ENCODE measurements around the gene PERM1.
"Not testable (repeated sequence)": the region's sequence is repeated elsewhere in the genome, so short reads cannot be mapped to it uniquely, and the experiment has no call there.

PERM1 gene

DNA sequence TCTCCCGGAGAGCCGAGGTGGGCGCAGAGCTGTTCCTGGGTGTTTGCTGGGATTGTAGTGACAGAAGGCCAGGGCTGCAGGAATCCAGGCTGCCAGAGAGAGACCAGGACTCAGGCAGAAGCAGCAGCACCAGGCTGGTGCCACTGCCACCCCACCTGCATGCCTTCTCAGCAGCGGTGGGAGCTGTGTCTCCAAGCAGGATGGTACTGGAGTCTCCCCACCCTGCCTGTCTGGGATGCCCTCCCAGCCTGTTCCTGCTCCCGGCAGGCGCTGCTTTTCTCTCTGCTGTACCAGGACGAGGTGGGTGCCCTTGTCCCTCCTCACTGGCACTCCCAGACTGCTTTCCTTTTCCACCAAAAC, 22.5 kb upstream of the PERM1 start:
- Mint-ChIP-seq H3K9me3 (no peaks in the 10 kb centered on the region), H3K36me3 (peaks cover 4% of the 10 kb centered on the region), H3K27me3 (peaks cover 12% of the 10 kb centered on the region), H3K4me1 (peaks cover 19% of the 10 kb centered on the region), H3K27ac (peak overlapping the region; percentile 86), H3K4me3 (peak overlapping the region; percentile 15)

DNA sequence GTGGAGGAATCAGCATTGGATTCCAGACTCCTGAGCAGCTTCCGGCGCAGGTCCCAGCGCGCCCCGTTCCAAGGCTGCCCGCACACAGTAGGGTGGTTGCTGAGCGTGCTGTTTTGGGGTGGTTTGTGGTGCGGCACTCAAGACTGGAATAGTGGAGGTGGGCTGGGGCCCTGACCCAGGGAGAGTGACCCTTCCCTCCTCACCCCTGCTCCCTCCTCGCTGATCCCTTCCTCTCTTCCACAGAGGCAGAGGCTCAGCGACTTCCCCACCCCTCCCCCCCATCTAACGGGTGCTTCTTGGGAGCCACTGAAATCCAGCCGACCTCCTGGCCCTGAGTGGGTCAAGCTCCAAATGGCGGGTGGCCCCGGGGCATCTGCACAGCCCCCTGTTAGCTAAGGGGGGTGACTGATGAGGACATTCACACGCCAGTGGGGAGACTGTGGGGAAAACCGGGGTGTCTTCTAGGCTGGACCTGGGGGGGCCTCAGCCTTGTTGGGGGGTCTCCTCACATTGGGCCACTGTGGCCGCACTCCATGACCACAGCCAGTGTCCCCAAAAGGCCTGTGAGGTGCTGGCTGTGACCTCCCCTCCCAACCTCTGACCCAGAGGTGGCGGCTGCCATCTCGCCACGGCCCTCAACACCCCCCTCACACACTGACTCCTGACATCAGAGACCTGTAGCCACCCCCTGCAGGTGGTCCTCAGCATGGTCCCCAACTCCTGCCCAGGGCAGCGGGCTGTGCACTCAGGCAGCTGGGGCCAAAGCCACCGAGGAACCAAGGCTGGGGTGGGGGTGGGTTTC, 21.9 kb upstream of the PERM1 start:
- H3K27me3 Mint-ChIP-seq: peaks cover 12% of the 10 kb centered on the region
- peaks cover 4% of the 10 kb centered on the region for H3K36me3 Mint-ChIP-seq
- no peaks in the 10 kb centered on the region for H3K9me3 Mint-ChIP-seq
- H3K27ac Mint-ChIP-seq: no peak overlapping the region
- no peak overlapping the region for H3K4me3 Mint-ChIP-seq
- peaks cover 16% of the 10 kb centered on the region for H3K4me1 Mint-ChIP-seq

DNA sequence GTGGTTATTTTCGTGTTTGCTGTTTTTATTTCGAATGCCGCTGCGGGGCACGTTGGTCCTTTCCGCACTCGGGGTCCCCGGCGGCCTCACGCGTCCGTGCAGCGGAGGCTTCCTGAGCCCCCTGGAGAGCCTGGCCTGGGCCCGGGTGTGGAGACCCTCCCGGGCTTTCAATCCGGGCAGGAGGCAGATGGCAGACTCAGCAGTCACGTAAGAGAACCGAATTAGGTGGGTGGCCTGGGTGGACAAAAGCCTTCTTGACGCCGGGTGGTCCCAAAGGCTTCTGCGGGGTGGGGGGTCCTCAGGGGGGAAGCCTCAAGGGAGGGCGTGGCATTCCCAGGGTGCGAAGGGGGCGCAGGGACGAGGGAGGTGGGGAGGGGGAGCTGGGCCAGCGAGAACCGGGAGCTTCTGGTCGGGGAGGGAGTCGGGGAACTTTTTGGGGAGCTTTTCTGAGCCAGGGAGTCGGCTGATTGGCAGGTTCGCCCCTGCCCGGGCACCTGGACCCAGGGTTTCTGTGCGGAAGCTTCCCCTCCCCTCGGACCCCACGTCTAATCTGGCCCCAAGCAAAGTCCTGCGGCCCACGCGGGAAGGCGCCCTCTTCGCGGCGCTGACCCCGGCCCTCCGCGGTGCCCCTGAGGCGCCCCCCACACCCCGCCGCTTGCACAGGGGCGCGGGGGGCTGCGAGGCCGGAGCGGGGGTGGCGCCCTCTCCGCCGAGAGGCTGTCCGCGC, 19.3 kb upstream of the PERM1 start:
- H3K36me3 Mint-ChIP-seq: peaks cover 4% of the 10 kb centered on the region
- H3K4me1 Mint-ChIP-seq: peaks cover 16% of the 10 kb centered on the region
- H3K27me3 Mint-ChIP-seq: peaks cover 14% of the 10 kb centered on the region
- peak overlapping the region; percentile 92 for H3K27ac Mint-ChIP-seq
- H3K9me3 Mint-ChIP-seq: no peaks in the 10 kb centered on the region
- H3K4me3 Mint-ChIP-seq: peak overlapping the region; percentile 86

DNA sequence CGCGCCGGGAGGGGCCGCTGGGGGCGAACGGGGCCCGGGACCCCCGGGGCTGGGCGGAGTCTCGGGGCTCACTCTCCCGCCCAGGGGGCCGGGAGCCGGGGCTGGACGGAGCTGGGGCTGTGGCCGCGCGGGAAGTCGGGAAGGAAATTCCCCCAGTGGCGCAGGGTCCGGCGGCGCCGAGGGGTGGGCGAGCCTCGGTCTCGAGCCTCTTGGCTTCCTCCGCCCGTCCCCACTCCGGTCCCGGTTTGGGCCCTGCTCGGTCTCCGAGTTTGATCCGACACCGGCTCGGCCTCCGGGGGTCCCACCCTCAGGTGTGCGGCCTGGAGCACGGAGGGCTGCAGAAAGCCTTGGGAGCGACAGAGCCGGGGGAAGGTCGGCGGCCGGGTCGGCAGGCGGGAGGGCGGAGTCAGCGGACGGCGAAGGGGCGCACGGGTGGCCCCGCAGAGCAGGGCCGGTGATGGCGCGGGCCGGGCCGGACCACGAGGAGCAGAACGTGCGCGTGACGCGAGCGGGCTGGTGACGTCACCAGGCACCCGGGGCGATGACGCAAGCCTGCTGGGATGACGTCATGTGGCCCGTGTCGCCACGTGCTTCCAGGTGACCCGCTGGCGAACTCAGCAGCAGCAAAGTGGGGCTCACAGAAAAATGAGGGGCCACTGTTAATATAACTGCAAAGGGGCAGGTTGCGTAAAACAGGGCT, 18.6 kb upstream of the PERM1 start:
- H3K27ac Mint-ChIP-seq: peak overlapping the region; percentile 92
- H3K4me1 Mint-ChIP-seq: peaks cover 17% of the 10 kb centered on the region
- H3K27me3 Mint-ChIP-seq: peaks cover 16% of the 10 kb centered on the region
- H3K9me3 Mint-ChIP-seq: no peaks in the 10 kb centered on the region
- peaks cover 4% of the 10 kb centered on the region for H3K36me3 Mint-ChIP-seq
- H3K4me3 Mint-ChIP-seq: peak overlapping the region; percentile 86

GRCh38 chr1:999725-1000356, 17.9 kb upstream of the PERM1 start, which contains the start of gene HES4:
Gene HES4 (minus strand): TSS chr1:1000097. CDS start chr1:999973, 124 bp downstream.
- Mint-ChIP-seq H3K27ac (peak within 1 kb of the TSS; percentile 92), H3K4me3 (peak within 1 kb of the TSS; percentile 86), H3K9me3 (no peaks in the 10 kb centered on the region), H3K36me3 (peaks cover 1% of the 10 kb centered on the region), H3K27me3 (peaks cover 11% of the 10 kb centered on the region), H3K4me1 (peaks cover 12% of the 10 kb centered on the region)

DNA sequence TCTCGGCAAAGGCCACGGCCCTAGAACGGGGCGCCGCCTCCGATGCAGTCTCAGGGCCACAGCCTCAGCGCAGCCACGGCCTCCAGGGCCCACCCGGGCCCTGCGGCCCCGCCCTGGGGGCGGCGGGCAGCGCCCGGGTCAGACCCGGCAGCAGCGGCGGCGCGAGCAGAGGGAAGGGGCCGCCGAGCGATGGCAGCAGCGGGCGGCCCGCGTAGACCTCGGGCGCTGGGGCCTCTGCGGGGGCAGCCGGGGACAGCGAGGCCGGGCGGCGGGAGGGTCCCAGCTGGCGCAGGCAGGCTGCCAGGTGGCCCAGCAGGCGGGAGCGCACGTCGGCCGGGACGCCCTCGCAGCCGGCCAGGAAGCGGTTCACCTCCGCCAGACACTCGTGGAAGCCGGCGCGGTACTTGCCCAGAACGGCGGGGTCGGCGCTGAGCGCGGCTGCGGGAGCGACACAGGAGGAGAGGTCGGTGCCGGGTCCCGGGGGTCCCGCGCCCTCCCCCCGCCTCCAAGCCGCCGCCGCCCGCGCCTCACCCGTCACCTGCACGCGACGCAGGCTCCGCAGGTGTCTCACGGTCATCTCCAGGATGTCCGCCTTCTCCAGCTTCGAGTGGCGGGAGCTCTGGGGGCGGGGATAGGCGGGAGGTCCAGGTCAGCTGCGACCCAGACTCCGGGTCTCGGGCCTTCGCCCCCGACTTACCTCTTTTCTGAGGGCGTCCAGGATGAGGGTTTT, 17.3 kb upstream of the PERM1 start:
- peaks cover 5% of the 10 kb centered on the region for H3K27me3 Mint-ChIP-seq
- no peaks in the 10 kb centered on the region for H3K36me3 Mint-ChIP-seq
- no peak overlapping the region for H3K27ac Mint-ChIP-seq
- peaks cover 8% of the 10 kb centered on the region for H3K4me1 Mint-ChIP-seq
- H3K9me3 Mint-ChIP-seq: no peaks in the 10 kb centered on the region
- peak overlapping the region; percentile 51 for H3K4me3 Mint-ChIP-seq

DNA sequence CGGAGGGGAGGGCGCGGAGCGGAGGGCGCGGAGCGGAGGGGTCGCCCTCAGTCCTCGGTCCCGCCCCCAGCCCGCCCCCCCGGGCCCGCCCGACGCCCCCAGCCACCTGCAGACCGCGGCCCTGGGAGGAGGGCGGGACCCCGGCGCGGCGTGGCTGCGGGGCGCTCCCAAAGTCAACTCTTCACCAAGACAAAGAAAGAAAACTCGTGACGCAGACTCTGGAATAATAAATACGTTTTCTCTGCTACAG, 16.8 kb upstream of the PERM1 start:
- no peaks in the 10 kb centered on the region for H3K36me3 Mint-ChIP-seq
- peak overlapping the region; percentile 11 for H3K4me3 Mint-ChIP-seq
- H3K27me3 Mint-ChIP-seq: peaks cover 5% of the 10 kb centered on the region
- H3K4me1 Mint-ChIP-seq: peaks cover 8% of the 10 kb centered on the region
- H3K9me3 Mint-ChIP-seq: no peaks in the 10 kb centered on the region
- H3K27ac Mint-ChIP-seq: no peak overlapping the region

DNA sequence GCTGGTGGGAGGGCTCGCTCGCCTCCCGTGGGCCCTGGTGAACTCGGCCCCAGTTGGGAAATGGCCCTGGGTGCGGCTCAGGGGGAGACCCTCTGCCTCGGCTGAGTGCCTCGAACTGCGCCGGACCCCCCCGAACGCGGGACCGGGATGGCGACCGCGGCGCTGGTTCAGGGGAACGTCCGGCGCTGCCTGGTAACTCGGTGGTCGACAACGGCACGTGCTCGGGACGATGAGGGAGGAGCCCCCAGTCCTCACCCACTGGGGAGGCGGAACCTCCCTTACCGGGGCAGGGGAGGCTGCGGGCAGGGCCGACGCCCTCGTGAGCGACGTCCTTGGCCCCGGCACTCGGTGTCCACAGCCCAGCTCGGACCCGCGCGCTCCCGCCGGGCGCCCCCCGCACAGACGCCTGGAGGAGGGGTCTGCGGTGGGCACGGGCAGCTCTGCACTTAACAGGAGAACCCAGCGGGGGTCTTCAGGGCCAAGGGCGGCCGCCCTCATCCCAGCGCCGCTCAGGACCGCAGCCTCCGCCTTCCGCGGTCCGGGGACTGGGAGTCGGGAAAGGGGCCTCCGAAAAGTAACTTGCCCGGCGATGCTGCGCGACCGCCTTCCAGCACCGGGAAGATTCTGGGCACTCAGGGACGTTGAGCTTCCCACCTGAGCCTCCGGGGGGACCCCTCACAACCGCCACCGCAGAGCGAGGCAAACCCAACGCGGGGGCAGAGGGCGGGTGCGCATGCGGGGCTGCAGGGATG, 16.3 kb upstream of the PERM1 start:
- Mint-ChIP-seq H3K4me3 (no peak overlapping the region), H3K4me1 (peaks cover 8% of the 10 kb centered on the region), H3K9me3 (no peaks in the 10 kb centered on the region), H3K27me3 (peaks cover 5% of the 10 kb centered on the region), H3K27ac (no peak overlapping the region), H3K36me3 (no peaks in the 10 kb centered on the region)

DNA sequence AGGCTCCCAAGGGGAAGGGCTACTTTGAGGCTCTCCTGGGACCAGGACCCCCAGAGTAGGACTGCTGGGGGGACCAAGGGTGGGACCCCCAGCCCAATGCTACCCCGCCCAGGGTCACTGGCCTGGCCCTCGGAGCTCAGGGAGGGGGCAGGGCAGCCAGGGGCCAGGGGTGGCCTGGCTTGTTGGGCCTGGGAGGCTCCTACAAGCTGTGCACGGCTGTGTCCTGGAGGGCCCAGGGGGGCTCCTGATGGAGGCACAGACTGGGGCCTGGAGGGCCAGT, 15.8 kb upstream of the PERM1 start:
- H3K4me3 Mint-ChIP-seq: no peak overlapping the region
- peaks cover 9% of the 10 kb centered on the region for H3K4me1 Mint-ChIP-seq
- no peaks in the 10 kb centered on the region for H3K9me3 Mint-ChIP-seq
- H3K36me3 Mint-ChIP-seq: peaks cover under 1% of the 10 kb centered on the region
- H3K27me3 Mint-ChIP-seq: peaks cover 4% of the 10 kb centered on the region
- H3K27ac Mint-ChIP-seq: no peak overlapping the region

GRCh38 chr1:996851-997712, 15.2 kb upstream of the PERM1 start:
- peaks cover 4% of the 10 kb centered on the region for H3K27me3 Mint-ChIP-seq
- no peak overlapping the region for H3K27ac Mint-ChIP-seq
- no peak overlapping the region for H3K4me3 Mint-ChIP-seq
- H3K9me3 Mint-ChIP-seq: no peaks in the 10 kb centered on the region
- peaks cover 13% of the 10 kb centered on the region for H3K4me1 Mint-ChIP-seq
- H3K36me3 Mint-ChIP-seq: peaks cover 2% of the 10 kb centered on the region

GRCh38 chr1:995665-996633, 14.1 kb upstream of the PERM1 start:
- Mint-ChIP-seq H3K27me3 (peaks cover 4% of the 10 kb centered on the region), H3K36me3 (peaks cover 2% of the 10 kb centered on the region), H3K27ac (peak overlapping the region; percentile 62), H3K4me1 (peaks cover 14% of the 10 kb centered on the region), H3K4me3 (no peak overlapping the region), H3K9me3 (no peaks in the 10 kb centered on the region)

- Mint-ChIP-seq H3K4me1 (peaks cover 11% of the 10 kb centered on the region), H3K27ac (peak overlapping the region; percentile 52)
- not testable (repeated sequence) for H3K36me3 Mint-ChIP-seq, H3K4me3 Mint-ChIP-seq, H3K9me3 Mint-ChIP-seq, H3K27me3 Mint-ChIP-seq
Observed at GRCh38 chr1:994546-994945, 12.7 kb upstream of the PERM1 start.

- Mint-ChIP-seq H3K9me3 (no peaks in the 10 kb centered on the region), H3K4me1 (peaks cover 11% of the 10 kb centered on the region), H3K27me3 (peaks cover 4% of the 10 kb centered on the region), H3K4me3 (no peak overlapping the region), H3K36me3 (peaks cover 2% of the 10 kb centered on the region), H3K27ac (no peak overlapping the region)
Observed at GRCh38 chr1:993379-993995, 11.6 kb upstream of the PERM1 start.
